Measurements from ENCODE around the gene GRID1.
"Not testable (repeated sequence)": the region's sequence is repeated elsewhere in the genome, so short reads cannot be mapped to it uniquely, and the experiment has no call there.

Gene GRID1

DNA sequence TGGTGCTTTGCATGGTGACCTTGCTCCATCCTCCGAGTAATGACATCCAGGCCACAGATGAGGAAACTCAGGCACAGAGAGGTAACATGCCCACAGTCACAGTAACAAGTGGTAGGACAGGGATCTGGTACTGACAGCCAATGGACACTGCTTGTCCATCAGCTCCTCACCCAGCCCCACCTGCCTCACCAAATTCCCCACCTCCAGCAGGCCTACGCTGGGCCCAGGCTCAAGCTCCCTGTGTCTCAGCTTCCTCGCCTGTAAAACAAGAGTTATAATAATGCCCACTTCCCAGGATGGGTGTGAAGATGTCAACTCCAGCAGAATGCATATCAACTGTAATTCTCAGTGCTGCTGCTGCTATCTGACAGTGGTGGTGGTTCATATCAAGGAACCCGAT is 123.8 kb downstream of the GRID1 start:
- TF ChIP-seq, protein P1, sequence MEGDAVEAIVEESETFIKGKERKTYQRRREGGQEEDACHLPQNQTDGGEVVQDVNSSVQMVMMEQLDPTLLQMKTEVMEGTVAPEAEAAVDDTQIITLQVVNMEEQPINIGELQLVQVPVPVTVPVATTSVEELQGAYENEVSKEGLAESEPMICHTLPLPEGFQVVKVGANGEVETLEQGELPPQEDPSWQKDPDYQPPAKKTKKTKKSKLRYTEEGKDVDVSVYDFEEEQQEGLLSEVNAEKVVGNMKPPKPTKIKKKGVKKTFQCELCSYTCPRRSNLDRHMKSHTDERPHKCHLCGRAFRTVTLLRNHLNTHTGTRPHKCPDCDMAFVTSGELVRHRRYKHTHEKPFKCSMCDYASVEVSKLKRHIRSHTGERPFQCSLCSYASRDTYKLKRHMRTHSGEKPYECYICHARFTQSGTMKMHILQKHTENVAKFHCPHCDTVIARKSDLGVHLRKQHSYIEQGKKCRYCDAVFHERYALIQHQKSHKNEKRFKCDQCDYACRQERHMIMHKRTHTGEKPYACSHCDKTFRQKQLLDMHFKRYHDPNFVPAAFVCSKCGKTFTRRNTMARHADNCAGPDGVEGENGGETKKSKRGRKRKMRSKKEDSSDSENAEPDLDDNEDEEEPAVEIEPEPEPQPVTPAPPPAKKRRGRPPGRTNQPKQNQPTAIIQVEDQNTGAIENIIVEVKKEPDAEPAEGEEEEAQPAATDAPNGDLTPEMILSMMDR (conservative IDR thresholded peaks at IDR 0.05; ENCODE audit: low read depth, low read length) = no peak
- DNase-seq (ENCODE audit: low read depth) = no peak
- no peak overlapping the region for H3K4me3 ChIP-seq (ENCODE audit: low read depth, low read length)

DNA sequence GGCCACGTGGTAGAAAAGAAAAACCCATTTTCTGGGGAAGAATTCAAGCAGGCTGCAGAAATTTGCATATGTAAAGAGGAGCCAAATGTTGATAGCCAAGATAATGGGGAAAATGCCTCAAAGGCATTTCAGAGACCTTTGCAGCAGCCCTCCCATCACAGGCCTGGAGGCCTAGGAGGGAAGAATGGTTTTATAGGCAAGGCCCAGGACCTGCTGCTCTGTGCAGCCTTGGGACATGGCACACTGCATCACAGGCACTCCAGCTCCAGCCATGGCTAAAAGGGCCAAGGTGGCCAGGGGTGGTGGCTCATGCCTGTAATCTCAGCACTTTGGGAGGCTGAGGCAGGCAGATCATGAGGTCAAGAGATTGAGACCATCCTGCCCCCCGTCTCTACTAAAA is 128.5 kb downstream of the GRID1 start:
- H3K4me3 ChIP-seq (ENCODE audit: low read depth, low read length); DNase-seq (ENCODE audit: low read depth): not testable (repeated sequence)

DNA sequence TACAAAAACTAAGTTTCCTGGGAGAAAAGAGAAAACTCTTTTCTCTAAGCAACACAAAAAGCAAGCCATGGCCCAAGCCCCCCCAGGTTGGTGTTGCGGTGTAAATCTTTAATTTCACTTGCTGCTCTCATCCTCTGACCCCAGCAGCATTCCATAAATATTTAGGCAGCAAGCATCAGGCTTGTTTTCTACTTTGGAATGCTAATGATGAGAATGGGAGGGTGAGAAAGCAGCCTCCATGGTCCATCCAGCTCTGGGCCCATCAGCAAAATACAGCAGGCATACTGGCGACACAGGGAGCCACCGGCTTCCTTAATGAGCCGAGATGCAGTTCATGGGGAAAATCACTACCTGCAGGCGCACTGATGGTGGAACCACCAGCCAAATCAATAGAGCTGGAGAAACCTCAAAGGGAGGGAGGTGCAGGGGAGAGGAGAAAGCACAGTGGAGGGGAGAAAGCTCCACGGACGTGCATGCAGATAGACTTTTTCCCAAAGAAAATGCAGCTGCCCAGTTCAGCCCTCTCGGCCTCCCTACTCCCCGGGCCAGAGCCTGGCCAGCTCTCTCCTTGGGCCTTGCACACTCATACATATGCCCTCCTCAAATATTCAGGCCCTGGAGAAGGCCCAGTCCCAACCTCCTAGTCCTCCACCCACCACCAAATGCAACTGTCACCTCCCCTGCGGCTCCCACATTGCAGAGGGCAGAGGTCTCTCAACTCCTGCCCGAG is 131.9 kb downstream of the GRID1 start:
- no peak overlapping the region for H3K4me3 ChIP-seq (ENCODE audit: low read depth, low read length)
- TF ChIP-seq, protein P1 (conservative IDR thresholded peaks at IDR 0.05; ENCODE audit: low read depth, low read length) = no peak
- no peak for DNase-seq (ENCODE audit: low read depth)

DNA sequence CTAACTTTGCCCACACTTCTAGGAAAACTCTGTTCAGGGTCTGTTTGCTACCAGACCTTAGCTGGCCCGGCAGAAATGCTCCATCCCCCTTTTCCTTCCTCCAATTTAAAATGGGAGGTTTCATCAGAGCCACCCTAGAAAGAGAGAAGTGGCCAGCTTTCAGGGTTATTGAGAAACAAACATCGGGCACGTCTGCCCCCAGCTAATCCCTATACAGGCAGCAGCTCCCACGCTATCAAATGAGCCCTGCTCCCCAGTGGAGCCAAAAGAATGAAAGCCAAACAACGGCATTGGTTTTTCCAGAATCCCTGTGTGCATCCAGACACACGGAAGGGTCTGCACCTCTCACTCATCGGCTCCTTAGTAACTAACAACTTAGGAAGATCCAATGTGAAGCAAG is 132.5 kb downstream of the GRID1 start:
- TF ChIP-seq, protein P1 (conservative IDR thresholded peaks at IDR 0.05; ENCODE audit: low read depth, low read length) = no peak
- no peak for DNase-seq (ENCODE audit: low read depth)
- no peak overlapping the region for H3K4me3 ChIP-seq (ENCODE audit: low read depth, low read length)

DNA sequence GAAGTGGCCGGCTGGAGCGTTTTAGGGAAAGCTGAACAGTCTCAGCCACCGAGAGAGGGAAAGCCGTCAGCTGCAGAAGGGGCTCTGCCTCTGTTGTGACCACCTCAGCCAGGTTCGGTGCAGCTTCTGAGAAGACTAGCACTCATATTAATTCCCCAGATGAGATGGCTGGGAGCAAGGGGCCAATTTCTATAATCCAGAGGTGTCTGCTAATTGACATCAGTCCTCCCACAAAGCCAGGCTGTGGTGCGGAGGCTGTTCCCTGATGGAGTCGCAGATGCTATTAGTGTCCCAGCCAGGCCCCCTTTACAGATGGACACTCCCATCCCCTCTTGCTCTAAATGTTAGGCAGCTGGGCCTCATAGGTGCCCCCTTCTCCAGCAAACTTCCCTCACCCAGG is 133.5 kb downstream of the GRID1 start:
- no peak for DNase-seq (ENCODE audit: low read depth)
- no peak overlapping the region for H3K4me3 ChIP-seq (ENCODE audit: low read depth, low read length)
- TF ChIP-seq, protein P1 (conservative IDR thresholded peaks at IDR 0.05; ENCODE audit: low read depth, low read length) = no peak

DNA sequence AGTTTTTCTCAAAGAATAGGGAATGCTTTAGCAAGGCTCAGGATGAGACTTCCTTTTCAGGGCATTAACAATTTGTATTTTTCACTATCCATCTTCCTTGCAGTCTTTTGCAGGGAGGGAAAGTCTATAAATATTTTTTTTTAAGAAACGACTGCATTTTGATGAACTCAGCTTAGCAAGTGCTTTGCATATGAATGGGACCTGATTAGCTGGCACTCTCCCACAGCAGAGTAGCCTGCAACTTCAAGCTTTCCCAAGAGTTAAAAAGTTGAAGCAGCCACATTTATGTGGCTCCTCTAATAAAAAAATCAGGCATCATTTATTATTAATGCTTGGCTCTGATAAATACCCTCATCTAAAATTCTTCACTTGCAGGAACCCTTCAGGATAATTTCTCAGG is 134.0 kb downstream of the GRID1 start:
- H3K4me3 ChIP-seq (ENCODE audit: low read depth, low read length) = no peak overlapping the region
- no peak for DNase-seq (ENCODE audit: low read depth)

DNA sequence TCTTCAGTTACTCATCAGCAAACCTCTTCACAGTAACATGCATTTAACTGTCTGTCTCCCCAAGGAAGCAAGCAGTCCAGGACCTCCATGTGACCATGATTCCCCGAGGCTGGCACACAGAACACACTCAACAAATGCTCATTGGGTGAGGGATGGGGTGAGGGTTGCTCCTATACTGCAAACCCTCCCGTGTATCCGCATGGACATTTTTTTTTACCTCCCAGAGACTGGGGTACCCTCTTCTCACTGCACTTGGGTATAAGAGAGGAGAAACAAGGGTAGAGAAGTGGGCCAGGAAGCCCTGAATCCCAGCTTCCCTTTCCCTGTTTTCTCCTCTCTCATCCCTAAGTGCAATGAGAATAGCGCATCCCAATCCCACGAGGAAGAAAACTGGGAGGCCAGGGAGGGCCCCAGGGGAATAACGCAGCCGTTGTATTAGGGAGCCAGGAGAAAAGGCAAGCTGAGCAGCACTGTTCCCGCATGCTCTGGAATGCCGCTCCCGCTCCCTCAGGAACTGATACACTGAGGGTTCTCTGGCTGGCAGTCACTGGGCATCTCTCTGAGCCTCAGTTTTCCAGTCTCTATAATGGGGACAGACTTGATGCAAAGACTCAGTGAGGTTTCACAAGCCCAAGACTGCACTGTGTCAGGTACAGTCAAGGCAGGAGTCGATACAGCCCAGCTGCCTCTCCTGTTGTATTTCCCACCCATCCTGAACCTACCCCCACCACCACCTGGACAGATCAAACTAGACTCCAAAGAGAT is 134.6 kb downstream of the GRID1 start:
- no peak for DNase-seq (ENCODE audit: low read depth)
- TF ChIP-seq, protein P1 (conservative IDR thresholded peaks at IDR 0.05; ENCODE audit: low read depth, low read length) = no peak
- H3K4me3 ChIP-seq (ENCODE audit: low read depth, low read length) = no peak overlapping the region

More for the DNA sequence above, 134.0 kb downstream of the GRID1 start:
- TF ChIP-seq, protein P1 (conservative IDR thresholded peaks at IDR 0.05; ENCODE audit: low read depth, low read length) = no peak

All from choroid plexus epithelial cell (primary cell).